GM19035 (cell line): Measurements from ENCODE around the gene BICDL2.
"Not testable (repeated sequence)": the region's sequence is repeated elsewhere in the genome, so short reads cannot be mapped to it uniquely, and the experiment has no call there.

ENCODE experiments used
- ATAC-seq: cut with Tn5 transposase; IDR thresholded peaks from one replicate; pipeline ENCODE4 v1.9.1; 2021; ENCODE audit not compliant: unreplicated experiment

The BICDL2 gene

GRCh38 chr16:3036726-3037315, at the start of gene BICDL2:
BICDL2 (minus strand) TSS chr16:3036944; CDS start chr16:3035496, 1,448 bp downstream.
- ATAC-seq, result no peak

GRCh38 chr16:3085868-3086595, 49.3 kb upstream of the BICDL2 start:
- ATAC-seq, result no peak

GRCh38 chr16:3084969-3085670, 48.4 kb upstream of the BICDL2 start:
- no peak for ATAC-seq

- no peak for ATAC-seq
These were observed 47.7 kb upstream of the BICDL2 start for GRCh38 chr16:3084491-3084890.

- ATAC-seq, result not testable (repeated sequence)
These were observed 46.7 kb upstream of the BICDL2 start for GRCh38 chr16:3083408-3083807.

- ATAC-seq, result not testable (repeated sequence)
These were observed 45.2 kb upstream of the BICDL2 start for GRCh38 chr16:3081957-3082356.

GRCh38 chr16:3080024-3080423, 43.3 kb upstream of the BICDL2 start:
- no peak for ATAC-seq

- no peak for ATAC-seq
These were observed 39.8 kb upstream of the BICDL2 start for GRCh38 chr16:3076577-3076976.

GRCh38 chr16:3075946-3076345, 39.2 kb upstream of the BICDL2 start:
- not testable (repeated sequence) for ATAC-seq

- peak; percentile 12 for ATAC-seq
These were observed 38.8 kb upstream of the BICDL2 start for GRCh38 chr16:3075523-3075915.

GRCh38 chr16:3074860-3075522, 38.2 kb upstream of the BICDL2 start:
- peak; percentile 75 for ATAC-seq

GRCh38 chr16:3073448-3073847, 36.7 kb upstream of the BICDL2 start:
- ATAC-seq, result no peak

- ATAC-seq, result not testable (repeated sequence)
These were observed 36.0 kb upstream of the BICDL2 start for GRCh38 chr16:3072576-3073263.

GRCh38 chr16:3072148-3072547, 35.4 kb upstream of the BICDL2 start:
- not testable (repeated sequence) for ATAC-seq

GRCh38 chr16:3071655-3072054, 34.9 kb upstream of the BICDL2 start:
- ATAC-seq, result no peak

GRCh38 chr16:3070608-3071111, 33.9 kb upstream of the BICDL2 start:
- no peak for ATAC-seq

GRCh38 chr16:3069146-3069545, 32.4 kb upstream of the BICDL2 start:
- ATAC-seq, result not testable (repeated sequence)

- no peak for ATAC-seq
These were observed 31.7 kb upstream of the BICDL2 start for GRCh38 chr16:3068487-3068886.

- no peak for ATAC-seq
These were observed 29.6 kb upstream of the BICDL2 start for GRCh38 chr16:3066440-3066748.

GRCh38 chr16:3065742-3066439, 29.1 kb upstream of the BICDL2 start:
- ATAC-seq, result no peak
